GM12801 (cell line): ENCODE data around the gene CPM.

ENCODE experiments used
- TF ChIP-seq, protein P1 (sequence below): IDR thresholded peaks from one replicate; pipeline ENCODE4 v1.5.1; 2011; ENCODE audit warnings: control low read depth; ENCODE audit not compliant: insufficient read length; ENCODE audit errors: extremely low read depth

Gene CPM

GRCh38 chr12:68850390-68850789, 82.6 kb downstream of the CPM start:
- TF ChIP-seq, protein P1, sequence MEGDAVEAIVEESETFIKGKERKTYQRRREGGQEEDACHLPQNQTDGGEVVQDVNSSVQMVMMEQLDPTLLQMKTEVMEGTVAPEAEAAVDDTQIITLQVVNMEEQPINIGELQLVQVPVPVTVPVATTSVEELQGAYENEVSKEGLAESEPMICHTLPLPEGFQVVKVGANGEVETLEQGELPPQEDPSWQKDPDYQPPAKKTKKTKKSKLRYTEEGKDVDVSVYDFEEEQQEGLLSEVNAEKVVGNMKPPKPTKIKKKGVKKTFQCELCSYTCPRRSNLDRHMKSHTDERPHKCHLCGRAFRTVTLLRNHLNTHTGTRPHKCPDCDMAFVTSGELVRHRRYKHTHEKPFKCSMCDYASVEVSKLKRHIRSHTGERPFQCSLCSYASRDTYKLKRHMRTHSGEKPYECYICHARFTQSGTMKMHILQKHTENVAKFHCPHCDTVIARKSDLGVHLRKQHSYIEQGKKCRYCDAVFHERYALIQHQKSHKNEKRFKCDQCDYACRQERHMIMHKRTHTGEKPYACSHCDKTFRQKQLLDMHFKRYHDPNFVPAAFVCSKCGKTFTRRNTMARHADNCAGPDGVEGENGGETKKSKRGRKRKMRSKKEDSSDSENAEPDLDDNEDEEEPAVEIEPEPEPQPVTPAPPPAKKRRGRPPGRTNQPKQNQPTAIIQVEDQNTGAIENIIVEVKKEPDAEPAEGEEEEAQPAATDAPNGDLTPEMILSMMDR: no peak

DNA sequence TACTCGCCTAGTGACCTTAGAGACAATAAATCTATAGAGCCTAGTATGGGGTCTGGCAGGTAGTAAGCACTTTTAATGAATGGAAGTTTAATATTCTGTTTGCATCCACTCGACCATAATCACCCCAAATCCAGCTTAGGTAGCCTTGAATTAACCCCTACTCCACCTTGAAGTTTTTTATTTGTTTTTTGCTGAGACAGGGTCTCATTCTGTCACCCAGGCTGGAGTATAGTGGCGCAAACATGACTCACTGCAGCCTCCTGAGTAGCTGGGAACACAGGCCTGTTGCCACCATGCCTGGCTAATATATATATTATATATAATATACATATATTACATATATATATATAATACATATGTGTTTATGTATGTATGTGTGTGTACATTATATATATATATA, 86.2 kb downstream of the CPM start:
- TF ChIP-seq, protein P1: no peak

- TF ChIP-seq, protein P1: no peak
Measured at GRCh38 chr12:68844788-68845695, 87.9 kb downstream of the CPM start.

DNA sequence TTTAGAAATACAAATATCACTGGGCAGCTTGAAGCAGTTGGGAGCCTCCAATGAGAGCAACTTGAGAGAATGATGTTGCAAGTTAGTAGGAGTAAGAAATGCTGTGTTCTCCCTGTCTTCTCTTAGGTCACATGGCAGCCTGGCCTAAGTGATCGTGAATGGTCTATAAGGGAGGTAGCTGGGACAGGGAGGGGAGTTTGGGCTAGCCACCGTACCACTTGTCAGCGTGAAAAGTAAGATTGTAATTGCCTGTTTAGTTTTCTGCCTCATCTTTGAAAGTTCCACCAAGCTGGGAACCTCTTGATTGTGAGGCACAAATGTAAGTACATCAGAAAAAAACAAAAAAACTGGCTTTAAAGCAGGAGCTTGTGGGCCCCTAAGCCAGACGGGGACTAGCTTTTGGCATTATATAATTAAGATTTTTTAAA, 88.6 kb downstream of the CPM start:
- TF ChIP-seq, protein P1: no peak

- TF ChIP-seq, protein P1: no peak
Measured at GRCh38 chr12:68842784-68843567, 90.0 kb downstream of the CPM start.

- TF ChIP-seq, protein P1: no peak
Measured at GRCh38 chr12:68842123-68842522, 90.8 kb downstream of the CPM start.

DNA sequence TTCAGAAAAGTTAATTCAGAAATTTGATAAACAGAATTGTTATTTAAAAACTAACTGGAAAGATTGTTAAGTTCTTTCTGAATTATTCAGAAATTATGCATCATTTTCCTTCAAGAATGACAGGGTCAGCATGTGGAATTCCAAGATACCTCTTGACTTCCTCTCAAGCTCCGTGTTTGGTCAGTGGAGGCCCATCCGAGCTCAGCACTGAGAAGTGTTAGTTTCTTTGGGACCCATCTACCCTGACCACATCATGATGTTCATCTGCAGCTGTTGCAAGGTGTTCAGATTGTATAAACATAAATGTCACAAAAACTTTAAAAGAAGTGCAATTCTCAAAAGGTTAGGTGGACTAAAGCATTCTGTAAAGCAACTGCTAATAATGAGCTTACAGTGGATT, 91.3 kb downstream of the CPM start:
- TF ChIP-seq, protein P1: no peak
